NCI-H510A treated with DMSO at 0.1 percent for 48 hours (cell line): Measurements from ENCODE around the gene TLDC2.
"Not testable (repeated sequence)": the region's sequence is repeated elsewhere in the genome, so short reads cannot be mapped to it uniquely, and the experiment has no call there.

ENCODE experiments used
- DNase-seq: peaks from one replicate; lab custom pipeline; 2025; lab: John Stamatoyannopoulos, UW

TLDC2 gene

DNA sequence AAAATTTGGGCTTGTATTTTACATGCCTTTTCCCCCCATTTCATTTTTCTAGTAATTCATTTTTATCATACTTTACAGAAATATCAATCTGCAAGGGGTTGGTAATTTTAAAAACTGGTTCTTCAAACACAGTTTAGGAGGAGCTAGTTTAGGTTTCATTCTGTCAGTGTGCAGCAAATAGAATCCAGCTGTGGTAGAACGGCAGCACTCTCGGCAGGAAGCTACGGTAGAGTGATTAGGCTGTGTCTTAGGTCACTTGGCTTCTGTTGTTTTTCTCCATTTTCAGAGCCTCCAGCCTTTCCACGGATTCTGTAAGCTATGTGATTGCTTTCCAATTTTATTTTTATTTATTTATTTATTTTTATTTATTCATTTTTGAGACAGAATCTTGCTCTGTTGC is 32.7 kb downstream of the TLDC2 start:
- no peak for DNase-seq

DNA sequence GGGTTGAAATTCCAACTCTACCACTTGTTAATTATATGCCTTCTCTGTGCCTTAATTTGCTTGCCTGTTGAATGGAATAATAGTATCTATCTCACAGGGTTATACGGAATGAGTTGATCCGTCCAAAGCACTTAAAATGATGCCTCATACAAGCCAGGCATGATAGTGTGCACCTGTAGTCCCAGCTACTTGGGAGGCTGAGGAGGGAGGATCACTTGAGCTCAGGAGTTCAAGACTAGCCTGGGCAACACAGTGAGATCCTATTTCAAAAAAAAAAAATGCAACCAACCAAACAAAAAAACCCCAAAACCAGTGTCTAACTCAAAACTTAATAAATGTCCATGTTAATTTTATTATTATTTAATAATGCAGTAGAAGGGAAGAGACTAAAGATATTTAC is 40.3 kb downstream of the TLDC2 start:
- DNase-seq, result no peak

DNA sequence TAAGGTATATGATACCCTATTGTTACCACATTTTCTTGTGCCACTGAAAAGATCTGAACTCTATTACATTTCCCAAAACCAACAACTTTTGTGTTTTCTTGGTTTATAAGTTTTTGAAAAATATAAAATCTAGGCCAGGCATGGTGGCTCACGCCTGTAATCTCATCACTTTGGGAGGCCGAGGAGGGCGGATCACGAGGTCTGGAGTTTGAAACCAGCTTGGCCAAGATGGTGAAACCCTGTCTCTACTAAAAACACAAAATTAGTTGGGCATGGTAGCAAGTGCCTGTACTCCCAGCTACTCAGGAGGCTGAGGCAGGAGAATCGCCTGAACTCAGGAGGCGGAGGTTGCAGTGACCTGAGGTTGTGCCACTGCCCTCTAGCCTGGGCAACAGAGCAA is 41.3 kb downstream of the TLDC2 start:
- DNase-seq, result no peak

DNA sequence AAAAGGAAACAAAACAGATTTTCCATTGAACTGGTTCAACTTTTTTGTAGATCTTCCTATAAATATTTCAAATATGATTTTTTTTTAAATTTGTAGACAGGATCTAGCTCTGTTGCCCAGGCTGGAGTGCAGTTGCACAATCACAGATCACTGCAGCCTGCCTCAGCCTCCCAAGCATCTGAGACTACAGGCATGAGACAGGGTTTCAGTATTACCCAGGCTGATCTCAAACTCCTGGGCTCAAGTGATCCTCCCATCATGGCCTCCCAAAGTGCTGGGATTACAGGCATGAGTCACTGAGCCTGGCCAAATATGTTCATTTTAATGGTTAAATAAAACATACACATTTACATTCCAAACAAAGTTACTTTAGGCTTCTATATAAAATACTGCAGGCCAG is 42.0 kb downstream of the TLDC2 start:
- no peak for DNase-seq

DNA sequence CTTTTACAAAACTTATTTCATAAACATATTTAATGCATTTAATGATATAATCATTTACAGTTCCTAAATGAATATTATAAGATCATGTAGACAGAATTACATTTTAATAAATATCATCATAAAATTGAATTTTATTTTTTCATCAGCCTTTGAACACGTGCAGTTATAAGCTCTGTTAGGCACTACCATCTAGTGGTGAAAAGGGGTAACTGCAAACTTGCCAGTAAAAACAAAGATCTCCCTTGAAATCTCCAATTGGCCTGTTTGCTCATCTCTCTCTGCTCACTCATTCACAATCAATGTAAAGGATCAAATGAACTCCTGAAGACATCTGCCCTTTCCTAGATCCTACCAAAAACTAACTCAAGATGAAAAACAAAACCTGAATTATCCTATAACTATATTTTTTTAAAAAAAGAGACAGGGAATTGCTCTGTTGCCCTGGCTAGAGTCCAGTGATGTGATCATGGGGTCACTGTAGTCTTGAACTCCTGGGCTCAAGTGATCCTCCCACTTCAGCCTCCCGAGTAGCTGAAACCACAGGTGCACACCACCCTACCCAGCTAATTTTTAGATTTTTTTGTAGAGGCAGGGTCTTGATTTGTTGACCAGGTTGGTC is 43.9 kb downstream of the TLDC2 start:
- DNase-seq, result peak; percentile 56

DNA sequence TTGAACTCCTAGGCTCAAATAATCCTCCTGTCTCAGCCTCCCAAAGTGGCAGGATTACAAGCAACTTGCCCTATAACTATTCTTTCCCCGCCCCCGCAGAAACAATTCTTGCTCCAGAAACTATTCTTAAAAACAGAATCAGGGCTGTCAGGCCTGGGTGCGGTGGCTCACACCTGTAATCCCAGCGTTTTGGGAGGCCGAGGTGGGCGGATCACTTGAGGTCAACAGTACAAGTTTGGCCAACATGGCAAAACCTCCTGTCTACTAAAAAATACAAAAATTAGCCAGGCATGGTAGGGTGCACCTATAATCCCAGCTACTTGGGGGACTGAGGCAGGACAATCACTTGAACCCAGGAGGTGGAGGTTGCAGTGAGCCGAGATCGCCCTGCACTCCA is 44.4 kb downstream of the TLDC2 start:
- no peak for DNase-seq

DNA sequence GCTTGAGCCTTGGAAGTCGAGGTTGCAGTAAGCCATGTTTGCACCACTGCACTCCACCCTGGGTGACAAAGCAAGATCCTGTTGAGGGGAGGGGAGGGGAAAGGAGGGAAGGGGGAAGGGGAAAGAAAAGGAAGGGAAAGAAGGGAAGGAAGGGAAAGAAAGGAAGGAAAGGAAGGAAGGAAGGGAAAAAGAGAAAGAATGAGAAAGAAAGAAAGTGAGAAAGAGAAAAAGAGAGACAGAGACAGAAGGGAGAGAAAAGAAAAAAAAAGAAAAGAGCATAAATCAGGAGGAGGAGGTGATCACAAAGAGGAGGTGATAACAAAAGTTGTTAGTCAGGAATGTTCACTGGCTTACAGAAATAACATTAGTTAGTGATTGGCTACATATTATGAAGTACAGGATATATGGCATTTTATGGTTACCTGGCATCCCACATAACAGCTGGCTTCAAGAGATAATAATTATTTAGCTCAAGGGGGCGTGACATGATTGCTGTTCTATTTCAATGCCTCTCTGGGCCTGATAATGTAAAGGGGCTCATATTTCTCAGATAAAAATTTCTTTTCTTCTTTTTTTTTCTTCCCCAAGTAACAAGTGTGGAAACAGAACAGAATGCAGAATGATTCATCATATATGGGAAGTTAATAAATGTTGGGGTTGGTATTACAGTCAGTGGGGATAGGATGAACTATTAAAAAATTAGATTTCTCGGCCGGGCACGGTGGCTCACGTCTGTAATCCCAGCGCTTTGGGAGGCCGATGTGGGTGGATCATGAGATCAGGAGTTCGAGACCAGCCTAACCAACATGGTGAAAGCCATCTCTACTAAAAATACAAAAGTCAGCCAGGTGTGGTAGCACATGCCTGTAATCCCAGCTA is 48.5 kb downstream of the TLDC2 start:
- no peak for DNase-seq

DNA sequence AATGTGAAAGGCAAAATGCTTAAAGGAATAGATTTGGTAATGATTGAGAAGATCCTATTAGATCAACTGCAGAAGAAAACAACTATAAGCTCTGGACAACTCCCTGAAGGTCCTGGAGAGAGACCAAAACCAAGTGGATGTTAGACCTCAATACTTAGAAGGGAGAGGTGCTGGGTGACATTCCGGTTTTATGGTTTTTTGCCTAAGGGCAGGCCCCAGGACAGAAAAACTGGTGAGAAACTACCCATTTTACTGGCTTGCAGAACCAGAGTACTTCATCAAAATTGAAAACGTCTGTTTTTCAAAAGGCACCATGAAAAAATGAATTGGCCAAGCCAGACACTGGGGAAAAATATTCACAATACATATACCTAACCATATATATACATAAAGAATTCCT is 49.3 kb downstream of the TLDC2 start:
- no peak for DNase-seq

DNA sequence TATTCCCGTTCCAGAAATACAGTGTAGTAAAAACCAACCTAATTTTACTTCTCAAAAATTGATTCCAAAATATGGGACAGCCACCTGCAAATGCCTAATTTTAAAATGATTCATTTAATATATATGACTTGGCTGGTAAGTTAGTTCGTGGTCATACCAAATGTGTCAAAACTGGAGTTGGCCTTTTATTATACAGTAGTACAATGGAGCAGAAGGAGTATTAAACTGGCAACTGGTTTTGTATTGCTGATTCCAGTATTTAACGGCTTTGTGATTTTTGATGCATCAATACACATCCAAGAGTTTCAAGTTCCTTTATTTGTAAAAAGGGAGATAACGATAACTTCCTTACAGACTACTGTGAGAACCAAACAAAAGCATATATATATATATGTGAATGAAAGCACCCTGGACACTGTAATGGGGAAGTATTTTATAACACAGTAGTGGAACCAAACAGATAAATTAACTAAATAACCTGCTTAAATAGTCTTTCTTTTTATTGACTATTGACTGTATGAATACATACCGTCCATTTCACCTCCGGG is 50.8 kb downstream of the TLDC2 start:
- no peak for DNase-seq

DNA sequence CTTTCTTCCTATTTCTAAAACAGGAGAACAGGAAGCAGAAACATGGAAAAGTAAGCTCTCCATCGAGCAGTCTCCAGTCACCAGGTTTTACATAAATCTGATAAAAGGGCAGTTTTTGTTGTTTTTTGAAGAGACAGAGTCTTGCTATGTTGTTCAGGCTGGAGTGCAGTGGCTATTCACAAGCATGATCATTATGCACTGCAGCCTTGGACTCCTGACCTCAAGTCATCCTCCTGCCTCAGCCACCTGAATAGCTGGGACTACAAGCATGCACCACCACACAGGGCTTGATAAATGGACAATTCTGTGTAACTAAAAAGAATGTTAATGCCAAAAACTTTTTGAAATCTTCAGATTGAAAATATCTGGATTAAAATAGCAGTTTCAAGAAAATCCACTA is 51.8 kb downstream of the TLDC2 start:
- no peak for DNase-seq

DNA sequence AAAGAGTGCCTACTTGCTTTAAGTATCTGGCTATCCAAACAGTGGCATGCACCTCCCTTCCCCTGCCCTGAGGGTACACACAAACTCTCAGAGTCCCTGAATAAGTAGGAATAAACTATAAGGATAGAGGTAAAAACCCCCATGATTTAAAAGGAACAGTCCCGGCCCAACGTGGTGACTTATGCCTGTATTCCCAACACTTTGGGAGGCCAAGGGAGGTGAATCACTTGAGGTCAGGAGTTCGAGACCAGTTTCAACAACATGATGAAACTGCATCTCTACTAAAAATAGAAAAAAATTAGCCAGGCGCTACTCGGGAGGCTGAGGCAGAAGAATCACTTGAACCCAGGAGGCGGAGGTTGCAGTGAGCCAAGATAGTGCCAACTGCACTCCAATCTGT is 53.4 kb downstream of the TLDC2 start:
- no peak for DNase-seq

DNA sequence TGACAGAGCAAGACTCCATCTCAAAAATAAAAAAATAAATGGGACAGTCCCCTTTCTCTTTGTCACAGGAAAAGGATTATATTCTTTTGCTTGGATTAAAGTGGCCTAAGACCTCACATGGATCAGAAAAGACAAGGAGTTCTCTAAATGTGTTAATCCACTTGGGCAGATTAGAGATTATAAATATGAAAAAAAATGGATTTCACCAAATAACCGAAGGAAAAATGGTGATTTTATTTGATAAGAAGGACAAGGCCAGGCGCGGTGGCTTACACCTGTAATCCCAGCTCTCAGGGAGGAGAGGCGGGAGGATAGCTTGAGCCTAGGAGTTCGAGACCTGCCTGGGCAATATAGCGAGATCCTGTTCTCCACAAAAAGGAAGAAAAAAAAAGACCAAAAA is 53.8 kb downstream of the TLDC2 start:
- no peak for DNase-seq

DNA sequence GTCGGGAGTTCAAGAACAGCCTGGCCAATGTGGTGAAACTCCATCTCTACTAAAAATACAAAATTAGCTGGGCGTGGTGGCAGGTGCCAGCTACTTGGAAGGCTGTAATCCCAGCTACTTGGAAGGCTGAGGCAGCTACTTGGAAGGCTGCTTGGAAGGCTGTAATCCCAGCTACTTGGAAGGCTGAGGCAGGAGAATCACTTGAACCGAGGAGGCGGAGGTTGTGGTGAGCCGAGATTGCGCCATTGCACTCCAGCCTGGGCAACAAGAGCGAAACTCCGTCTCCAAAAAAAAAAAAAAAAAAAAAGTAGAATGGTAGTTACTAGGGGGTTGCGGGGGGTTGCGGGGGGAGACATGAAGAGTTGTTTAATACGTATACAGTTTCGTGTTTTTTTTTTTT is 56.1 kb downstream of the TLDC2 start:
- DNase-seq, result not testable (repeated sequence)

DNA sequence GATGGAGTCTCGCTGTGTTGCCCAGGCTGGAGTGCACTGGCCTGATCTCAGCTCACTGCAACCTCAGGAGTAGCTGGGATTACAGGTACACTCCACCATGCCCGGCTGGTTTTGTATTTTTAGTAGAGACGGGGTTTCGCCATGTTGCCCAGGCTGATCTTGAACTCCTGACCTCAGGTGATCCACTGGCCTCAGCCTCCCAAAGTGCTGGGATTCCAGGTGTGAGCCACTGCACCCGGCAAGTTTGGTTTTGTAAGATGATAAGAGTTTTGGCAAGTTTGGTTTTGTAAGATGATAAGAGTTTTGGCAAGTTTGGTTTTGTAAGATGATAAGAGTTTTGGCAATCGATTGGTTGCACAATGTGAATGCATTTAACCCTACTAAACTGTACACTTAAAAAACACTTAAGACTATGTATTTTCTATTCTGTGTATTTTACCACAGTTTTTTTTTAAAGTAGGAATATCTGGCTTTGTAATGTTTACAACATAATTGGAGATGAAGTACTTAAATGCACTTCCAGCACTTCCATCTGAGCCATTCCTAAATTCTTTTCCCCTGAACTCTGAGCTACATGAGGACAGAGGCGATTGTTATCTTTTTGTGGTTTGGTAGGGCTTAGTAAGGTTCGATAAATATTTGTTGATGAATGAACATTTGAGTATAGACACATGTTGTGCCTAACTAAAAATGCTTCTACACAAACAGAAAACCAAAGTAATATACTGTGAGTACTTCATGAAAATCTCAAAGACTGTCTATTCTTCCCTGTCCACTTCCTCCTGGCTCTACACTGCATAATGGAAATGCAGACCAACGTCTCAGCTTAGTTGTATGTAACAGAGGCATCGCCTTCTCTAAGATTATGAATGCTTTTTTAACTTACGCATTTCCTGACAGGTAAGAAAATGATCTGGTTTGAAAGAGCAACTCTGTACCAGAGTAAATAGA is 56.8 kb downstream of the TLDC2 start:
- DNase-seq, result no peak

DNA sequence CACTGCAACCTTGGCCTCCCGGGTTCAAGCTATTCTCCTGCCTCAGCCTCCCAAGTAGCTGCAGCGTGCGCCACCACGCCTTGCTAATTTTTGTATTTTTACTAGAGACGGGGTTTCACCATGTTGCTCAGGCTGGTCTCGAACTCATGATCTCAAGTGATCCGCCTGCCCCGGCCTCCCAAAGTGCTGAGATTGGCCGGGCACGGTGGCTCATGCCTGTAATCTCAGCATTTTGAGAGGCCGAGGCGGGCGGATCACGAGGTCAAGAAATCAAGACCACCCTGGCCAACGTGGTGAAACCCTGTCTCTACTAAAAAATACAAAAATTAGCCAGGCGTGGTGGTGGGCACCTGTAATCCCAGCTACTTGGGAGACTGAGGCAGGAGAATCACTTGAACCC is 57.6 kb downstream of the TLDC2 start:
- DNase-seq, result not testable (repeated sequence)

DNA sequence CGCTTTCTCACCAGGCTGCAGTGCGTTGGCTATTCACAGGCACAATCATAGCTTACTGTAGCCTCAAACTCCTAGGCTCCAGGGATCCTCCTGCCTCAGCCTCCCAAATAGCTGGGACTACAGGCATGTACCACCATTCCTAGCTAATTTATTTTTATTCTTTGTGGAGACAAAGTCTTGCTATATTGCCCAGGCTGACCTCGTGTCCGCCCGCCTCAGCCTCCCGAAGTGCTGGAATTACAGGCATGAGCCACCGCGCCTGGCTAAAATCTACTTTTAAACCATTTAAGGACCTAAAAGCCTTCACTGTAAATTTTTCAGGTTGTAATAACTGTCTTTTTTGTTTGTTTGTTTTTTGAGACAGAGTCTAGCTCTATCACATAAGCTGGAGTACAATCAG is 60.4 kb downstream of the TLDC2 start:
- no peak for DNase-seq

DNA sequence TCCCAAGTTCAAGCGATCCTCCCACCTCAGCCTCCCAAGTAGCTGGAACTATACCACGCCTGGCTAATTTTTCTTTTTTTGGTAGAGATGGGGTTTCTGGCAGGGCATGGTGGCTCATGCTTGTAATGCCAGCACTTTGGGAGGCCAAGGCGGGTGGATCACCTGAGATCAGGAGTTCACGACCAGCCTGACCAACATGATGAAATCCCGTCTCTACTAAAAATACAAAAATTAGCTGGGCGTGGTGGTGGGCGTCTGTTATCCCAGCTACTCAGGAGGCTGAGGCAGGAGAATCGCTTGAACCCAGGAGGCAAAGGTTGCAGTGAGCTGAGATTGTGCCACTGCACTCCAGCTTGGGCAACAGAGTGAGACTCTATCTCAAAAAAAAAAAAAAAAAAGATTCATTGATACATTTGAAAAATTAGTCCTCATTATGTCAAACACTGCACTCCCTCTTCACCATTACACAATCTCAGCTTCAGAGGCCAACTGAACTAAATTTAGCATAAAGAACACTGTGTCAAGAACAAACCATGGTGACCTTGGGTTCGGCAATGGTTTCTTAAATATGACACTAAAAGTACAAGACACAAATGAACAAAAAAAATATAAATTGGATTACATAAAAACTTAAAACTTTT is 60.9 kb downstream of the TLDC2 start:
- DNase-seq, result not testable (repeated sequence)

DNA sequence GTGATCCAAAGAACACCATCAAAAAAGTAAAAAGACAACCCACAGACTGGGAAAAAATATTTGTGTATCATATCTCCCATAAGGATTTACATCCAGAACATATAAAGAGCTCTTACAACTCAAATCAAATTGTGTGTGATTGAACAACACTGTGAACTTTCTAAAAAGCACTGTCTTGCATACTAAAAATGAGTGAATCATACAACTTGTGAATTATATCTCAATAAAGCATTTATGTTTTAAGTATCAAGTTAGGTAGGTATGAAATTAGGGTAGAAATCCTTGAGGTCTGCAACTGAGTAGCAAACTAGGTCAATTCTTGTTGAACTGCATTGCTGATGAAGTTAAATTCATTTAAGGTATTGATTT is 61.4 kb downstream of the TLDC2 start:
- no peak for DNase-seq

DNA sequence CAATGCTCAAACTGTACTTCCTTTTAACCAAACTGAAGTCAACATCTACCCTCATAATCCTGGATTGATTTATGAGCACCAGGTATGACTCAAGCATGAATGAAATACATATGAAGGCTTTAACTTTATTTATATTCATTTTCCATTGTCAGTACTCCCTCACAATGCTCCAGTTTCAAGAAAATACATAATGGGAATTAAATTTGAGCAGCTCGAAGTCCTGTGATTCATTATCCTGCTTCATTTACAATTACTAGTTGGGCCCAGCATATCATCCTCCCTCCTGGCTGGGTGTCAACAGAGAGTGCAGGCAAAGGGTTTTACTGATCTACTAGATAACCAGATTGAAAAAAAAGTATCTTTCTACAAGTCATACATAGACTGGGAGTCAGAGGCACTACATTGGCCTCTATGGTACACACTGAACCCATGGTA is 65.5 kb downstream of the TLDC2 start:
- no peak for DNase-seq
